Measurements from ENCODE around the gene GRK5.
A peak's percentile ranks its signal among the peaks of the same experiment; 100 is the strongest.

Gene GRK5

DNA sequence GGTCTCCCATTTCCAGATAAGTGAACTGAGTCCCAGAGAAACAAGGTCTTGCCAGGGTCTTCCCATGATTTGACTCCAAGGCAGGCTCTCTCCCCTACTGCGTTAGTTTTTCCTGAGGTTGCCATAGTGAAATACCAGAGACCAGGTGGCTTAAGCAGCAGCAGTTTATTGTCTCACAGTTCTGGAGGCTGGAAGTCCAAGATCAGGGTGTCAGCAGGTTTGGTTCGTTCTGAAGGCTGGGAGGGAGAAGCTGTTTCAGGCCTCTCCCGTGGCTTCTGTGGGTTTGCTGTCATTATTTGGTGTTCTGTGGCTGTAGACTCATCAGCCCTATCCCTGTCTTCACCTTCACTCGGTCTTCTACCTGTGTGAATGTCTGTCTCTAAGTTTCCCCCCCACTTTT is 129.9 kb downstream of the GRK5 start:
- no peak overlapping the region for H3K4me3 ChIP-seq
- H3K36me3 ChIP-seq (ENCODE audit: insufficient read depth, low read length) = no peaks in the 10 kb centered on the region; the same call in 1 of the 2 replicates
- no peak overlapping the region for H3K9ac ChIP-seq (ENCODE audit: insufficient read length)
- DNase-seq (ENCODE audit: low read depth, low spot score) = no peak
- TF ChIP-seq FOXP2 (optimal IDR thresholded peaks at IDR 0.05; ENCODE audit: control extremely low read depth, extremely low read length, insufficient read depth) (no peak), EZH2 (IDR thresholded peaks at IDR 0.05) (no peak), POLR2AphosphoS5 (IDR thresholded peaks at IDR 0.05; ENCODE audit: borderline replicate concordance, low read depth, low read length) (no peak)
- no peak overlapping the region for H3K27ac ChIP-seq
- H3K9me3 ChIP-seq (ENCODE audit: low read depth, low read length) = no peaks in the 10 kb centered on the region

GRCh38 chr10:119337796-119338432 is 130.5 kb downstream of the GRK5 start:
- Histone ChIP-seq H3K9me3 (ENCODE audit: low read depth, low read length) (no peaks in the 10 kb centered on the region), H3K27ac (0 out of 2 replicates have a peak overlapping the region, but pooled peaks have one; percentile 3), H3K4me3 (no peak overlapping the region), H3K9ac (ENCODE audit: insufficient read length) (no peak overlapping the region), H3K36me3 (ENCODE audit: insufficient read depth, low read length) (no peaks in the 10 kb centered on the region; the same call in 1 of the 2 replicates)
- no peak for DNase-seq (ENCODE audit: low read depth, low spot score)
- TF ChIP-seq FOXP2 (optimal IDR thresholded peaks at IDR 0.05; ENCODE audit: control extremely low read depth, extremely low read length, insufficient read depth) = no peak
- TF ChIP-seq EZH2 (IDR thresholded peaks at IDR 0.05) = no peak
- TF ChIP-seq POLR2AphosphoS5 (IDR thresholded peaks at IDR 0.05; ENCODE audit: borderline replicate concordance, low read depth, low read length) = no peak

- H3K9ac ChIP-seq (ENCODE audit: insufficient read length) = no peak overlapping the region
- no peak overlapping the region for H3K4me3 ChIP-seq
- TF ChIP-seq POLR2AphosphoS5 (IDR thresholded peaks at IDR 0.05; ENCODE audit: borderline replicate concordance, low read depth, low read length) = no peak
- no peak for TF ChIP-seq EZH2 (IDR thresholded peaks at IDR 0.05)
- TF ChIP-seq FOXP2 (optimal IDR thresholded peaks at IDR 0.05; ENCODE audit: control extremely low read depth, extremely low read length, insufficient read depth) = no peak
- no peaks in the 10 kb centered on the region for H3K9me3 ChIP-seq (ENCODE audit: low read depth, low read length)
- no peak for DNase-seq (ENCODE audit: low read depth, low spot score)
- H3K36me3 ChIP-seq (ENCODE audit: insufficient read depth, low read length) = no peaks in the 10 kb centered on the region; the same call in 1 of the 2 replicates
- H3K27ac ChIP-seq = peak overlapping the region; percentile 36; the same call in 1 of the 2 replicates
Observed at GRCh38 chr10:119339109-119339508, 131.7 kb downstream of the GRK5 start.

DNA sequence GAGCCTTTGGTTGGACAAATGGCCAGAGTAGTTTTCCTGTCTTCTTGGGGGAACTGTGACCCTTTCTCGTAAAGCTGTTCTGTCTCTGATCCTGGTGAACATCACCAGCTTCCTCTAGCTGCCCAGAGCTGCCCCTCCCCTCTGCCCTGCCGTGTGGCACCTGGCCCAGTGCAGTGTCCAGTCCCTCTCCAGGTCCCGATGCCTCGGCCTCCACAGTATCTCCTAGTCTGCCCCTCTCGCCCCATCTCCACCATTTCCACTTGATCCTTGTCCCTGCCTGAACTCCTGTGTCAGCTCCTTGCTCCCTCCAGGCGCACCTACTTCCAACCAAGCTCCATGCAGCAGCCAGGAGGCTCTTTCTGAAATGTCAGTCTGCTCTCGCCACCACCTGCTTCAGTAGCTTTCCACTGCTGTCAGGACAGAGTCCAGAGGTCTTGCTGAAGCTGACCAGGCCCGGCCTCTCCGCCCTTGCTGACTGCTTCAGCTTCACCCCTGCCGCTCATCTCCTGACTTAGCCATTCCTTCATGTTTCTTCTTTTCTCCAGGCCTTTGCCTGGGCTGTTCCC is 133.6 kb downstream of the GRK5 start:
- peak overlapping the region; percentile 48; the same call in 1 of the 2 replicates for H3K27ac ChIP-seq
- DNase-seq (ENCODE audit: low read depth, low spot score) = no peak
- H3K4me3 ChIP-seq = no peak overlapping the region

DNA sequence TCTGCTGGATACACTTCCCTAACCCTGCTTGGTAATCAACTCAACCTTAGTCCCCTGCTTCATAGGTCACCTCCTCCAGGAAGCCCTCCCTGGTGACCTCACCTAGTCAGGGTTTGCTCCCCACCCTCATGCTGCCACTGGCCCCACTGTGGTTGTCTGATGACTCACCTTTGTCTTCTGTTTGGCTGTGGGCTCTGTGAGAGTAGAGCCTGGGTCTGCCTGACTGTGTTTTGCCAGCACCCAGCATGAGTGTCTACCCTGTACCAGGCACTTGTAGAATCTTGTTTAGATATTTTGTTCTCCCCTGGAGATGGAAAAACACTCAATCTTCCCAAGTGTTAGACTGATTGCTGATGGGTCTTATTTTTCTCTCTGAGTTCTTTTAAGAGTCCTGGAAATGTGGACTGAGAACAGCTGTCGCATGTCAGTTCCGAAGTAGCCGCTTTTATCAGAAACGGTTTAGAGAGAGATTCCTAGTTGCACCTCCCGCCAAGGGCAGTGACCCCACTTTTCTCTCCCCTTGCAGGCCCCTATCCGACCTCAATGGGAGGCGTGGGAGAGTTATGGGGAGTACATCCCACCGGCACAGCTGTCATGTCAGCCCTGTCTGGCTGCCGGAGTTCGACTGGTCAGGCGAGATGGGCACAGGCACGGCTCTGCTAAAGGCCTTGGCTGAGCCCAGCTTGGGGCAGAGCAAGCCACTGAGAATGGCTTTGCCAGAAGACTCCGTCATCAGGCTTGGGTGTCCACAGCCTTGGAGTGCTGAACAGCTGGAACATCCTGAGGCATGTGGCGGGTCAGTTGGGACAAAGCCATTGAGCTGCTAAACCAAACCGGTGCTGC is 134.3 kb downstream of the GRK5 start:
- Histone ChIP-seq H3K27ac (peak overlapping the region; percentile 48), H3K4me3 (no peak overlapping the region), H3K36me3 (ENCODE audit: insufficient read depth, low read length) (no peaks in the 10 kb centered on the region; the same call in 1 of the 2 replicates), H3K9me3 (ENCODE audit: low read depth, low read length) (no peaks in the 10 kb centered on the region), H3K9ac (ENCODE audit: insufficient read length) (no peak overlapping the region)
- DNase-seq (ENCODE audit: low read depth, low spot score) = no peak
- TF ChIP-seq FOXP2 (optimal IDR thresholded peaks at IDR 0.05; ENCODE audit: control extremely low read depth, extremely low read length, insufficient read depth) (no peak), EZH2 (IDR thresholded peaks at IDR 0.05) (no peak), POLR2AphosphoS5 (IDR thresholded peaks at IDR 0.05; ENCODE audit: borderline replicate concordance, low read depth, low read length) (no peak)

More for the DNA sequence above, 133.6 kb downstream of the GRK5 start:
- no peaks in the 10 kb centered on the region; the same call in 1 of the 2 replicates for H3K36me3 ChIP-seq (ENCODE audit: insufficient read depth, low read length)
- TF ChIP-seq POLR2AphosphoS5 (IDR thresholded peaks at IDR 0.05; ENCODE audit: borderline replicate concordance, low read depth, low read length) (no peak), EZH2 (IDR thresholded peaks at IDR 0.05) (no peak), FOXP2 (optimal IDR thresholded peaks at IDR 0.05; ENCODE audit: control extremely low read depth, extremely low read length, insufficient read depth) (no peak)
- no peak overlapping the region for H3K9ac ChIP-seq (ENCODE audit: insufficient read length)
- H3K9me3 ChIP-seq (ENCODE audit: low read depth, low read length) = no peaks in the 10 kb centered on the region

DNA sequence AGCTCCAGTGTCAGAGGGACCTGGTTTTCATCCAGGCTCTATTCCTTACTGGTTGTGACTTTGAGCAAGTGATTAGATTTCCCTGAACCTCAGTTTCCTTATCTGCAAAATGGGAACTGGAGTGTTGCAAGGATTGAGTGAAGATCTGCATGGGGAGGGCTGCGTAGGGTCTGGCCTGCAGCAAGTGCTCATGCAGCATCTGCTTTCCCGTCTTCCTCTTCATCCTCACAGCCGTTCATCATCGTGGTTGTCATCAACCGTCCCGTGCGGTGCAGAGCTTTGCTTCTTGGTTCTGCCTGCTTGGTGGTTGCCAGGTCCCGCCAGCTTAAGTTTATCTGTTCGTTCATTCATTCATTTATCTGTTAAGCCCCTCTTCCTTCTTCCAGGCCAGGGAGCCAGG is 135.0 kb downstream of the GRK5 start:
- H3K27ac ChIP-seq = peak overlapping the region; percentile 96
- H3K36me3 ChIP-seq (ENCODE audit: insufficient read depth, low read length) = no peaks in the 10 kb centered on the region; the same call in 1 of the 2 replicates
- H3K4me3 ChIP-seq = no peak overlapping the region
- no peak for DNase-seq (ENCODE audit: low read depth, low spot score)
- H3K9me3 ChIP-seq (ENCODE audit: low read depth, low read length) = no peaks in the 10 kb centered on the region
- no peak overlapping the region for H3K9ac ChIP-seq (ENCODE audit: insufficient read length)
- TF ChIP-seq FOXP2 (optimal IDR thresholded peaks at IDR 0.05; ENCODE audit: control extremely low read depth, extremely low read length, insufficient read depth) (no peak), EZH2 (IDR thresholded peaks at IDR 0.05) (no peak), POLR2AphosphoS5 (IDR thresholded peaks at IDR 0.05; ENCODE audit: borderline replicate concordance, low read depth, low read length) (no peak)

DNA sequence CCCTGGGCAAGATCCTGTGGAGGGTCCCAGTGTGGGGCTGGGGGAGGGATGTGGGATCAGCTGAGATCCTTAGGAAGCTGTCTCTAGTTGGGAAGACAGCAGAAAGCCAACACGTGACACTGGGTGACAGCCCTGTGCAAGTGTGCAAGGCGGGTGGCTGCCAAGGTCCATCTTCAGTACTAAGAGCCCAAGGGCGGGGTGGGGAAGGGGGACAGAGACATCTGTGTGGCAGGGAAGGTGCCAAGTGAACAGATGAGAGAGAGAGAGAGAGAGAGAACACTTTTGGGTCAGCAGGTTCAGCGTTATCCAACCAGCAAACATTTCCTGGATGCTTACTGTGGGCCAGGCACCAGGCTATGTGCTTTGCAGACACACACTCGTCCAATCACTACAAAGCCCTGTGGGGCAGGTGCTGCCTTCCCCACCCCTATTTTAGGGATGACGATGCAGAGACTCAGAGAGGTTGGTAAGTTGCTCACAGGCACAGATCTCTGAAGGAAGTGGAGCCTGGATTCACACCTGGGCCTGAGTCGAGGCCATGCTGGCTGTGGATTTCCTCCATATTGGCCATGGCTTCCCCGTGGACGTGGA is 135.7 kb downstream of the GRK5 start:
- no peak for TF ChIP-seq EZH2 (IDR thresholded peaks at IDR 0.05)
- no peak for TF ChIP-seq POLR2AphosphoS5 (IDR thresholded peaks at IDR 0.05; ENCODE audit: borderline replicate concordance, low read depth, low read length)
- TF ChIP-seq FOXP2 (optimal IDR thresholded peaks at IDR 0.05; ENCODE audit: control extremely low read depth, extremely low read length, insufficient read depth) = no peak
- H3K9me3 ChIP-seq (ENCODE audit: low read depth, low read length) = no peaks in the 10 kb centered on the region
- H3K36me3 ChIP-seq (ENCODE audit: insufficient read depth, low read length) = no peaks in the 10 kb centered on the region; the same call in 1 of the 2 replicates
- H3K4me3 ChIP-seq = no peak overlapping the region
- peak overlapping the region; percentile 96 for H3K27ac ChIP-seq
- no peak overlapping the region for H3K9ac ChIP-seq (ENCODE audit: insufficient read length)
- no peak for DNase-seq (ENCODE audit: low read depth, low spot score)
